ENCODE measurements around the gene ARX.

The ARX gene

GRCh38 chrX:25003066-25003849, 12.5 kb downstream of the ARX start:
- H2BK12ac ChIP-seq (ENCODE audit: low read length in 2 of 2): no peak overlapping the region
- no peaks in the 10 kb centered on the region for H3K36me3 ChIP-seq (ENCODE audit: control insufficient read depth in 1 of 2, insufficient read depth in 2 of 2, low read depth in 1 of 2, low read length in 2 of 2)
- H3K23ac ChIP-seq (ENCODE audit: low read length in 2 of 2): no peak overlapping the region
- H2BK15ac ChIP-seq (ENCODE audit: low read depth, poor library complexity, severe bottlenecking): no peak overlapping the region
- H3K27me3 ChIP-seq (ENCODE audit: control insufficient read depth in 1 of 2, insufficient read depth in 1 of 2, low read length in 2 of 2): peaks cover 41 to 75% of the 10 kb centered on the region in 2 experiments
- no peak overlapping the region for H2AFZ ChIP-seq (ENCODE audit: low read depth, low read length)
- no peak overlapping the region for H4K8ac ChIP-seq (ENCODE audit: low read length)
- WGBS: 3% methylated on average over 28 of the region's 40 CpGs
- peak overlapping the region; percentile 53 for H3K4me2 ChIP-seq (ENCODE audit: low read length, poor library complexity, severe bottlenecking)
- peaks cover 3% of the 10 kb centered on the region for H3K9me3 ChIP-seq (ENCODE audit: control insufficient read depth, low read length)
- no peak overlapping the region for H3K9ac ChIP-seq (ENCODE audit: low read length)
- peaks cover 30% of the 10 kb centered on the region for H3K4me1 ChIP-seq (ENCODE audit: control insufficient read depth, insufficient read depth, low read depth, low read length)
- H3K4ac ChIP-seq (ENCODE audit: low read depth in 1 of 2, low read length in 2 of 2): no peak overlapping the region
- no peak overlapping the region for H2BK120ac ChIP-seq (ENCODE audit: low read depth, low read length)
- H3K4me3 ChIP-seq (ENCODE audit: insufficient read depth in 1 of 2, low read depth in 1 of 2, low read length in 2 of 2): no peak overlapping the region
- no peak overlapping the region for H3K18ac ChIP-seq (ENCODE audit: low read depth in 1 of 2, low read length in 2 of 2)
- no peak for DNase-seq
- no peak overlapping the region for H2AK5ac ChIP-seq (ENCODE audit: low read length, severe bottlenecking)
- H3K79me1 ChIP-seq (replicated peaks; ENCODE audit: low read length, poor library complexity, severe bottlenecking): no peaks in the 10 kb centered on the region
- no peak overlapping the region for H2BK5ac ChIP-seq (ENCODE audit: low read depth, low read length, poor library complexity, severe bottlenecking)
- H3K27ac ChIP-seq (ENCODE audit: low read length, poor library complexity, severe bottlenecking): no peak overlapping the region
- H4K91ac ChIP-seq (ENCODE audit: low read length): no peak overlapping the region
- H3K14ac ChIP-seq (ENCODE audit: low read length in 2 of 2): no peak overlapping the region

DNA sequence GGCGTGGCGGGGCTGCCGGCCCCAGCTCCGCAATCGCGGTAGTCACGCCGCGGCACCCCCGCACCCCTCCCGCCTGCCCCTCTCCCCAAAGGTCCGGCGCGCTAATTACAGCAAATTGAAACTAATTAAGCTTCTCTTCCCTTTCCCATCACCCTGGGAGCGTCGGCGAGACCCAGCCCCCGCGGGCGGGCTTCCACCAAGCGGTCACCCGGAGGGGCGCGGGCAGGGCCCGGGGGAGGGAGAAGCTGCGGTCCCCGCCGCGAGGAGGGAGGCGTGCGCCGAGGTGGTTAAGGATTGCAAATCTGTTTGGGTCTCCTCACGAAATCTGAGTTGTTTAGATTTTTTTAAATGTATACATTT, 13.1 kb downstream of the ARX start:
- H3K9me3 ChIP-seq (ENCODE audit: control insufficient read depth, low read length): peaks cover 1% of the 10 kb centered on the region
- no peaks in the 10 kb centered on the region for H3K36me3 ChIP-seq (ENCODE audit: control insufficient read depth in 1 of 2, insufficient read depth in 2 of 2, low read depth in 1 of 2, low read length in 2 of 2)
- H3K18ac ChIP-seq (ENCODE audit: low read depth in 1 of 2, low read length in 2 of 2): no peak overlapping the region
- H3K27me3 ChIP-seq (ENCODE audit: control insufficient read depth in 1 of 2, insufficient read depth in 1 of 2, low read length in 2 of 2): peaks cover 35 to 71% of the 10 kb centered on the region in 2 experiments
- no peak overlapping the region for H2BK120ac ChIP-seq (ENCODE audit: low read depth, low read length)
- no peak overlapping the region for H4K91ac ChIP-seq (ENCODE audit: low read length)
- no peak overlapping the region for H2BK5ac ChIP-seq (ENCODE audit: low read depth, low read length, poor library complexity, severe bottlenecking)
- H2AFZ ChIP-seq (ENCODE audit: low read depth, low read length): no peak overlapping the region
- H3K4me3 ChIP-seq (ENCODE audit: insufficient read depth in 1 of 2, low read depth in 1 of 2, low read length in 2 of 2): no peak overlapping the region
- H3K4me2 ChIP-seq (ENCODE audit: low read length, poor library complexity, severe bottlenecking): peak overlapping the region; percentile 43
- no peak overlapping the region for H2BK12ac ChIP-seq (ENCODE audit: low read length in 2 of 2)
- H4K8ac ChIP-seq (ENCODE audit: low read length): no peak overlapping the region
- H3K79me1 ChIP-seq (replicated peaks; ENCODE audit: low read length, poor library complexity, severe bottlenecking): no peaks in the 10 kb centered on the region
- no peak overlapping the region for H2BK15ac ChIP-seq (ENCODE audit: low read depth, poor library complexity, severe bottlenecking)
- no peak overlapping the region for H3K27ac ChIP-seq (ENCODE audit: low read length, poor library complexity, severe bottlenecking)
- no peak overlapping the region for H3K9ac ChIP-seq (ENCODE audit: low read length)
- no peak overlapping the region for H2AK5ac ChIP-seq (ENCODE audit: low read length, severe bottlenecking)
- 1% methylated on average over 10 of the region's 33 CpGs for WGBS
- H3K4me1 ChIP-seq (ENCODE audit: control insufficient read depth, insufficient read depth, low read depth, low read length): peaks cover 30% of the 10 kb centered on the region
- no peak overlapping the region for H3K23ac ChIP-seq (ENCODE audit: low read length in 2 of 2)
- no peak for DNase-seq
- no peak overlapping the region for H3K14ac ChIP-seq (ENCODE audit: low read length in 2 of 2)
- H3K4ac ChIP-seq (ENCODE audit: low read depth in 1 of 2, low read length in 2 of 2): no peak overlapping the region

DNA sequence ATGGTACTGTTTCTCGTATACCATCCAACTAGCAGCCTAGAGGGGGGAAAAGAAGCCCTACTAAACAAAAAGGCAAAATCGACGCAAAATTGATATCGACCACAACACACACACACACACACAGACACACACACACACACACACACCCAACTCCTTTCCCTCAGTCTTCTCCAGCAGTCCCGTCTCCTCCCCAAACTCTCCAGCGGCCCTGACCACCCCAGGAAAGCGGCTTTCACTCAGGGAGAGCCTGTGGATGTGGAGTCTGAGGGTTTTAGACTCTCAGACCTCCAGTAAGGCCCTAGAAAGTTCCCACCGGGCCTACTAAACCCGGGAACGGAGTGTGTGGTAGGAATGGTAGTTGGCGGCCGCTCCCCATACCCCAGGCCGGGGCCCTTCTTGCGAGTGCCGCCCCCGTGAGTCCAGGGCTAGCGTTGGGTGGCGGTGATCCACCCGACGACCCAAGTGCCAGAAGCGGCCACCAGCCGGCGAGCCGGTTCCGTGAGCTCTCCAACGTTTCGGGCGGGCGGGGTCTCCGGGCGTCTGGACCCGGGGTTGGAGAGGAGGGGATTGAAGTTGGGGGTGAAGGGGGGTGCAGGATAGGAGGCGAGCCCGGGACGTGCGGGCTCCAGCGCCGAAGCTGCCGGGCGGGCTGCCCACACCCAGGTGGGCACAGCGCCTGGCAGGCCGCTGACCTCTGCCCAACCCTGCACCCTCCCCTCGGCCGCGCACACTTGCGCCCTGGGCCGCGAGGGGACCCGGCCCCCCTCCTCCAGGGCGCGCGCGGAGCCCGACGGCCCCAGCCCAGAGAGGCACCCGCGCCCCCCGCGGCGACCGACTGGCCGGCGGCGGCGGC, 13.7 kb downstream of the ARX start:
- H3K36me3 ChIP-seq (ENCODE audit: control insufficient read depth in 1 of 2, insufficient read depth in 2 of 2, low read depth in 1 of 2, low read length in 2 of 2): no peaks in the 10 kb centered on the region
- H2BK120ac ChIP-seq (ENCODE audit: low read depth, low read length): no peak overlapping the region
- H3K9ac ChIP-seq (ENCODE audit: low read length): no peak overlapping the region
- H2BK5ac ChIP-seq (ENCODE audit: low read depth, low read length, poor library complexity, severe bottlenecking): no peak overlapping the region
- H2BK12ac ChIP-seq (ENCODE audit: low read length in 2 of 2): no peak overlapping the region
- no peak overlapping the region for H3K18ac ChIP-seq (ENCODE audit: low read depth in 1 of 2, low read length in 2 of 2)
- H4K8ac ChIP-seq (ENCODE audit: low read length): no peak overlapping the region
- 23% methylated on average over 8 of the region's 65 CpGs for WGBS
- H3K14ac ChIP-seq (ENCODE audit: low read length in 2 of 2): peak overlapping the region in 1 of 2 experiments; percentile 68
- peaks cover 31 to 66% of the 10 kb centered on the region in 2 experiments for H3K27me3 ChIP-seq (ENCODE audit: control insufficient read depth in 1 of 2, insufficient read depth in 1 of 2, low read length in 2 of 2)
- no peak overlapping the region for H2AK5ac ChIP-seq (ENCODE audit: low read length, severe bottlenecking)
- H3K9me3 ChIP-seq (ENCODE audit: control insufficient read depth, low read length): no peaks in the 10 kb centered on the region
- H3K27ac ChIP-seq (ENCODE audit: low read length, poor library complexity, severe bottlenecking): no peak overlapping the region
- H3K4me3 ChIP-seq (ENCODE audit: insufficient read depth in 1 of 2, low read depth in 1 of 2, low read length in 2 of 2): no peak overlapping the region
- no peak for DNase-seq
- no peak overlapping the region for H2BK15ac ChIP-seq (ENCODE audit: low read depth, poor library complexity, severe bottlenecking)
- peaks cover 26% of the 10 kb centered on the region for H3K4me1 ChIP-seq (ENCODE audit: control insufficient read depth, insufficient read depth, low read depth, low read length)
- H4K91ac ChIP-seq (ENCODE audit: low read length): no peak overlapping the region
- no peaks in the 10 kb centered on the region for H3K79me1 ChIP-seq (replicated peaks; ENCODE audit: low read length, poor library complexity, severe bottlenecking)
- no peak overlapping the region for H3K23ac ChIP-seq (ENCODE audit: low read length in 2 of 2)
- H3K4ac ChIP-seq (ENCODE audit: low read depth in 1 of 2, low read length in 2 of 2): no peak overlapping the region
- H3K4me2 ChIP-seq (ENCODE audit: low read length, poor library complexity, severe bottlenecking): no peak overlapping the region
- H2AFZ ChIP-seq (ENCODE audit: low read depth, low read length): no peak overlapping the region

DNA sequence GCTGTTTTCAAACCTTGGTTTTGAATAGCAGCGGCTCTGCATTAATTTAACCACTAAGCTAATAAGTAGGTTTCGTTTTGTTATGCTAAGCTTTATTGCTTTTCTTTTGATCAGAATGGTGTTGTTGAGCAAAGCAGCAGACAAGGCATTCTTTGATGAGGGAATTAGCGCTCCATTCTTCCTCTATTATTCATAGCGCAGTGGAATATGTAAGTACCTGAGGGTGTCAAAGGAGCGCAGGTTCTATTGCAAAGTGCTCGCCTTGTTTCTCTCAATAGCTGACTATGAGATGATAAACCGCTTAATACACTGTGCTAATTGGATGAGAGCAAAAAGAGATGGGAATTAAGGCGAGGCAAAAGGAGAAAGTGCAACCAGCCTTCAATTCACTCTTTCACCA, 16.3 kb downstream of the ARX start:
- H4K91ac ChIP-seq (ENCODE audit: low read length): no peak overlapping the region
- 40% methylated on average over 1 of the region's 8 CpGs for WGBS

More for the DNA sequence above, 16.3 kb downstream of the ARX start:
- H3K4me1 ChIP-seq (ENCODE audit: control insufficient read depth, insufficient read depth, low read depth, low read length): peaks cover 12% of the 10 kb centered on the region
- no peaks in the 10 kb centered on the region for H3K36me3 ChIP-seq (ENCODE audit: control insufficient read depth in 1 of 2, insufficient read depth in 2 of 2, low read depth in 1 of 2, low read length in 2 of 2)
- no peak overlapping the region for H3K23ac ChIP-seq (ENCODE audit: low read length in 2 of 2)
- DNase-seq: no peak
- H3K27ac ChIP-seq (ENCODE audit: low read length, poor library complexity, severe bottlenecking): no peak overlapping the region
- peaks cover 17 to 46% of the 10 kb centered on the region in 2 experiments for H3K27me3 ChIP-seq (ENCODE audit: control insufficient read depth in 1 of 2, insufficient read depth in 1 of 2, low read length in 2 of 2)
- no peak overlapping the region for H3K9ac ChIP-seq (ENCODE audit: low read length)
- H4K8ac ChIP-seq (ENCODE audit: low read length): no peak overlapping the region
- no peaks in the 10 kb centered on the region for H3K79me1 ChIP-seq (replicated peaks; ENCODE audit: low read length, poor library complexity, severe bottlenecking)
- no peak overlapping the region for H2BK120ac ChIP-seq (ENCODE audit: low read depth, low read length)
- H3K4me3 ChIP-seq (ENCODE audit: insufficient read depth in 1 of 2, low read depth in 1 of 2, low read length in 2 of 2): no peak overlapping the region
- no peak overlapping the region for H3K4ac ChIP-seq (ENCODE audit: low read depth in 1 of 2, low read length in 2 of 2)
- no peak overlapping the region for H3K14ac ChIP-seq (ENCODE audit: low read length in 2 of 2)
- H3K18ac ChIP-seq (ENCODE audit: low read depth in 1 of 2, low read length in 2 of 2): no peak overlapping the region
- H2BK5ac ChIP-seq (ENCODE audit: low read depth, low read length, poor library complexity, severe bottlenecking): no peak overlapping the region
- H2BK12ac ChIP-seq (ENCODE audit: low read length in 2 of 2): no peak overlapping the region
- H2BK15ac ChIP-seq (ENCODE audit: low read depth, poor library complexity, severe bottlenecking): no peak overlapping the region
- no peaks in the 10 kb centered on the region for H3K9me3 ChIP-seq (ENCODE audit: control insufficient read depth, low read length)
- no peak overlapping the region for H3K4me2 ChIP-seq (ENCODE audit: low read length, poor library complexity, severe bottlenecking)
- no peak overlapping the region for H2AFZ ChIP-seq (ENCODE audit: low read depth, low read length)
- no peak overlapping the region for H2AK5ac ChIP-seq (ENCODE audit: low read length, severe bottlenecking)

Measured in mesenchymal stem cell (in vitro differentiated cells and primary cell).